Retinal pigment epithelial cell (primary cell): Measurements from ENCODE around the gene MED13.

Source experiments
- DNase-seq: peaks from one replicate; pipeline ENCODE4 v3.0.0-alpha.2; 2010; ENCODE audit warnings: low read depth
- H3K4me3 ChIP-seq: 2 replicates; pipeline ENCODE4 v1.5.1; 2011; ENCODE audit warnings: mild to moderate bottlenecking, low read length, control low read depth, moderate library complexity
- TF ChIP-seq, protein P1 (sequence below): conservative IDR thresholded peaks from 2 replicates; pipeline ENCODE4 v1.5.1; 2011; ENCODE audit warnings: low read depth, low read length, control low read depth, inconsistent platforms

The MED13 gene

DNA sequence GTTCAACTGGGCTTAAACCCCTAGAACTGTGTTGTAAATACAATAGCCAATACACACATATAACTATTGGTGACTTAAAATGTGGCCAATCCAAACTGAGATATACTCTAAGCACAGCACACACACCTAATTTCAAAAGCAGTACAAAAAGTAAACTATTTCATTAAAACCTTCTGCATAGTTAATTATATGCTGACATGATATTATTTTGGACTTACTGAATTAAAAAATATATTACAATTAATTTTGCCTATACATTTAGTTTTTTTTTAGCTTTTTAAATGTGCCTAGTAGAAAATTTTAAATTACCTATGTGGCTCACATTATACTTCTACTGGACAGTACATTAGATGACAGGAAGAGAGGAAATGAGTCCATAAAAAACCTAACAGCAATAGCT is 21.5 kb downstream of the MED13 start:
- H3K4me3 ChIP-seq, result no peak overlapping the region
- DNase-seq, result no peak
- TF ChIP-seq, protein P1, sequence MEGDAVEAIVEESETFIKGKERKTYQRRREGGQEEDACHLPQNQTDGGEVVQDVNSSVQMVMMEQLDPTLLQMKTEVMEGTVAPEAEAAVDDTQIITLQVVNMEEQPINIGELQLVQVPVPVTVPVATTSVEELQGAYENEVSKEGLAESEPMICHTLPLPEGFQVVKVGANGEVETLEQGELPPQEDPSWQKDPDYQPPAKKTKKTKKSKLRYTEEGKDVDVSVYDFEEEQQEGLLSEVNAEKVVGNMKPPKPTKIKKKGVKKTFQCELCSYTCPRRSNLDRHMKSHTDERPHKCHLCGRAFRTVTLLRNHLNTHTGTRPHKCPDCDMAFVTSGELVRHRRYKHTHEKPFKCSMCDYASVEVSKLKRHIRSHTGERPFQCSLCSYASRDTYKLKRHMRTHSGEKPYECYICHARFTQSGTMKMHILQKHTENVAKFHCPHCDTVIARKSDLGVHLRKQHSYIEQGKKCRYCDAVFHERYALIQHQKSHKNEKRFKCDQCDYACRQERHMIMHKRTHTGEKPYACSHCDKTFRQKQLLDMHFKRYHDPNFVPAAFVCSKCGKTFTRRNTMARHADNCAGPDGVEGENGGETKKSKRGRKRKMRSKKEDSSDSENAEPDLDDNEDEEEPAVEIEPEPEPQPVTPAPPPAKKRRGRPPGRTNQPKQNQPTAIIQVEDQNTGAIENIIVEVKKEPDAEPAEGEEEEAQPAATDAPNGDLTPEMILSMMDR, result no peak

DNA sequence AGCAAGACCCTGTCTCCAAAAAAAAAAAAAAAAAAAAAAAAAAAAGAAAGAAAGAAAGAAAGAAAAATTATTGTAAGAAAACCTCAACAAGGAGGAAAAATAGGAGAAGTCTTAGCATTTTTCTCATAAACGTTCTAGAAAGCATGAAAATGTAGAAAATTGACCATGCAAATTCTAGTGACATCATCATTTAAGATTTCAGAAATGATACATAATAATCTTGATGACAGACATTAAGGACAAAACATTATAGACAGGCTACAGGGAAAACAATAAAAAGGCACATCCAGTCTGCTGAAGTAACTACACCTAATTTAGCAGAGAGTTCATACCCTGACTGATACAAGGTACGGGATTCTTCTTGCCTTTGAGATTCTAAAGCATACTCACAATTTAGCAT is 21.9 kb downstream of the MED13 start:
- TF ChIP-seq, protein P1, result no peak
- no peak overlapping the region for H3K4me3 ChIP-seq
- no peak for DNase-seq

DNA sequence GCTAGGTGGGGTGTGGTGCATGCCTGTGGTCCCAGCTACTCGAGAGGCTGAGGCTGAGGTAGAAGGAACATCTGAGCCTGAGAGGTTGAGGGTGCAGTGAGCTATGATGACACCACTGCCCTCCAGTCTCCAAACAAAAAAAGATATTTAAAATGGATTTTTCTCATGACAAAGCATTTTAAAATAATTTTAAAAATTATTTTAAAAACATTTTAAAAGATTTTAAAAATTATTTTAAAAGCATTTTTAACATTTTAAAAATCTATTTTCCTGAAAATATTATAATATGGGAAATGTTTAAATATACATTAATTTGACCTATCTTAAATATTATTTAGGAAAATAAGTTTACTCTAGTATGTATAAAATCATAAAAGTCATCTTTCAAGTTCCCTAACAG is 26.8 kb downstream of the MED13 start:
- TF ChIP-seq, protein P1, result no peak
- no peak for DNase-seq
- no peak overlapping the region for H3K4me3 ChIP-seq

DNA sequence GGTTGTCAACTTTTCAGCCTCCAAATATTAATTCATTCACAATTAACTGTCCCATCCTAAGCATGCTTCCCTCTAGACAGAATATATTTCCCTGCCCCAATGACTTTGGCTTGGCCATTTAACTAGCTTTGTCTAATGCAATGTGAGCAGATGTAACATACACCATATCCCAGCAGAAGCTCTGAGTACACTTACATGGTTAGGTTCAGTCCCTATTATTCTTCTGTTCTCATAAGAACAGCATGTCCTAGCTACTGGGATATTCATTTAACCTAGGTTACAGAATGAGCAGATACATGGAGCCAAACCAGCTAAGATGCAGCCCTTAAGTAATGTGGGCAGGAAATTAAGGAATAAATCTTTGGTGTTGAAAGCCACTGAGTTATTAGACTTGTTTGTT is 31.8 kb downstream of the MED13 start:
- TF ChIP-seq, protein P1, result no peak
- no peak overlapping the region for H3K4me3 ChIP-seq
- DNase-seq, result no peak

DNA sequence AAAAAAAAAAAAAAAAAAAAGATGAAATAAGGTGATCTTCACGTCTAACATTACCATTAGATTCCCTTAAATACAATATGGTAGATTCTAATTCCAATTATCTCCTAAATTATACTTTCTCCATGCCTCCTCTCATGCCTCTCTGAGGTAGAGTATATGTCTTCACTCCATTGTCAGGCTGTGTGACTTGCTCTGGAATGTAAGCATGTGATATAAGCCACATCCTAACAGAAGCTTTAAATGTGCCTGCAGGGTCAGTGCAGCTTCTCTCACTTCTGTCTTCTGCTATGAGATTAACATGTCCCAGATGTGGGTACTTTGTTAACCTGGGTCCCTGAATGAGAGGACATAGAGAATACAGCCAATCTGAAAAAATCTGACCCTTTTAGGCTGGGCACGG is 32.6 kb downstream of the MED13 start:
- TF ChIP-seq, protein P1, result no peak
- DNase-seq, result no peak
- no peak overlapping the region for H3K4me3 ChIP-seq

DNA sequence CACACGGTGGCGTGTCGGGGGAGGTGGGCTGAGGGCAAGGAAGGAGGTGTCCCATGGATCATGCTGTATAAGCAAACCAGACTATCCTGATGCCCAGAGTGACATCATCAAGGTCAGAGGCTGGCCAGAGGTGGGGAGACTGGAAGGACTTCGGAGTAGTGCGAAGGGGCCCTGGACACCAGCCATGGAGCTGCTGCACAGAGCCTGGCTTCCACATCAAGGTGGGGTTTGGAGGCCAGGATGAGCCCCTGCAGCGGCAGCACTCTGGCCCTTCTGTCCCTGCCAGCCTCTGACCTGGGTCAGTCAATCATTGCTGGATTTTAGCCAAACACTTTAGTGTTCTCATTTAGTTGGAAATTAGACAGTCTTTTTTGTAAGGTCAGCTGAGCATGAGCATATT is 34.8 kb downstream of the MED13 start:
- no peak for DNase-seq
- TF ChIP-seq, protein P1, result no peak
- no peak overlapping the region for H3K4me3 ChIP-seq

DNA sequence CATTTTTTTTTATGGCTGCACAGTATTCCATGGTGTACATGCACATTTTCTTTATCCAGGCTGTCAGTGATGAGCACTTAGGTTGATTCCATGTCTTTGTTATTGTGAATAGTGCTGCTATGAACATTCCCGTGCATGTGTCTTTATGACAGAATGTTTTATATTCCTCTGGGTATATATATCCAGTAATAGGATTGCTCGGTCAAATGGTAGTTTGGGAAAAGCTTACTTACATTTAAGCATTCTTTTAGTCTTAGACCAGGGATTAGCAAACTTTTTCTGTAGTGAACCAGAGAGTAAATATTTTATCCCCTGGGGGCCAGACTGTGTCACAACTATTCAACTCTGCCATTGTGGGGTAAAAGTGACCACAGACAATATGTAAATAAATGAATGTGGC is 40.2 kb downstream of the MED13 start:
- TF ChIP-seq, protein P1, result no peak
- no peak overlapping the region for H3K4me3 ChIP-seq
- no peak for DNase-seq
